Motor neuron (in vitro differentiated cells): ENCODE data around the gene RBM44. TPM values are rescaled to one million over a fixed set of nuclear protein-coding genes. Genes with fewer than 3 reads are reported as not detected.

Experiments
- ATAC-seq, 8 experiments: fragments of 200-7000 bp; cut with Tn5 transposase; replicated peaks in 6 of 8; 2 replicates each; pipeline ENCODE4 v1.8.0; 2021; ENCODE audit warnings: mild to moderate bottlenecking in 8 of 8, moderate library complexity in 8 of 8
- H3K27ac ChIP-seq, 2 donors: fragments of 250-450 bp; sonication (Bioruptor Pico); 2 replicates each; pipeline ENCODE4 v1.9.0; 2021; ENCODE audit warnings: antibody characterized with exemption in 2 of 2, mild to moderate bottlenecking in 2 of 2, moderate library complexity in 1 of 2
- H3K4me1 ChIP-seq, 2 donors: fragments of 250-450 bp; sonication (Bioruptor Pico); replicated peaks in 1 of 2; 2 replicates each; pipeline ENCODE4 v1.6.1; 2021; ENCODE audit warnings: antibody characterized with exemption in 2 of 2, mild to moderate bottlenecking in 2 of 2, moderate library complexity in 1 of 2
- H3K4me3 ChIP-seq, 5 donors: fragments of 250-450 bp; sonication (Bioruptor Pico); 2 replicates each; pipeline ENCODE4 v1.9.0; 2021; ENCODE audit warnings: antibody characterized with exemption in 5 of 5, mild to moderate bottlenecking in 5 of 5, moderate library complexity in 4 of 5
- WGBS, 10 experiments: fragments of 450-650 bp; shearing (Covaris generic); methylation state at CpG; one replicate each; pipeline ENCODE4 v1.0.0; 2022; 5-methylcytosine and 5-hydroxymethylcytosine counted together
- in situ Hi-C, 9 experiments: fragments of 400-800 bp; cut with MboI; loops; one replicate each; pipeline ENCODE4 v1.15.0; 2021; ENCODE audit warnings: low sequenced_read_pairs in 9 of 9, low pct_unique_long_range_greater_than_20kb in 2 of 9; ENCODE audit not compliant: unreplicated experiment in 9 of 9
- total RNA-seq, 8 experiments: library from RNA; unstranded; fragments of 300-600 nt; gene quantifications; 2 replicates each; pipeline versions ENCODE4 v1.2.3 to v1.2.4, GENCODE V29; 2022

Gene RBM44
- total RNA-seq, 8 experiments from 2014 or later: 0.22 to 0.81 (median 0.40) TPM

GRCh38 chr2:237889811-237890210 lies 91.2 kb downstream of the RBM44 start:
- no peak overlapping the region for H3K27ac ChIP-seq
- 85 to 100% (median 97%) methylated on average over 1 to 8 of the region's 10 CpGs; no CpG with 5 or more reads in 3 of the 10 experiments for WGBS, 10 experiments
- ATAC-seq: no peak
- H3K4me3 ChIP-seq: no peak overlapping the region
- peaks cover 21 to 28% of the 10 kb centered on the region in 2 donors for H3K4me1 ChIP-seq
- in situ Hi-C loops: no loop called here

Other genes starting within 250 kb of the RBM44 start
- not detected for gene PRLH, start 232.2 kb upstream of the RBM44 start, total RNA-seq
- gene RAB17, start 208.0 kb upstream of the RBM44 start, total RNA-seq: 1 to 10 TPM in 3 of 8 experiments, under 1 TPM in 5; 0.08 to 1.3 (median 0.65) TPM
- 10 to 100 TPM; 16.3 to 56.1 (median 29.5) TPM for gene LRRFIP1, start 171.2 kb upstream of the RBM44 start, total RNA-seq
- 10 to 100 TPM in 1 of 8 experiments, 1 to 10 TPM in 5, under 1 TPM in 2; 0.81 to 20.9 (median 1.6) TPM for gene RAMP1, start 60.8 kb downstream of the RBM44 start, total RNA-seq
- 10 to 100 TPM; 18.2 to 65.1 (median 33.0) TPM for gene UBE2F, start 168.2 kb downstream of the RBM44 start, total RNA-seq